Upper lobe of left lung (tissue), 6 donors: ENCODE results near the gene CDKL1. TPM values are rescaled to one million over a fixed set of nuclear protein-coding genes. Genes with fewer than 3 reads are reported as not detected.

Source experiments
- ATAC-seq, 2 donors: fragments of 200-7000 bp; cut with Tn5 transposase; one replicate each; pipeline ENCODE4 v1.9.1; 2022; ENCODE audit warnings: mild to moderate bottlenecking in 2 of 2, moderate library complexity in 2 of 2; ENCODE audit not compliant: low FRiP score in 2 of 2
- DNase-seq, 2 donors: peaks; one replicate each; pipeline ENCODE4 v3.0.0-alpha.2; 2019 to 2020
- H3K27ac ChIP-seq, 4 donors: fragments of 200-600 bp; sonication (generic); one replicate each; pipeline ENCODE4 v1.5.1; 2016 to 2019
- H3K27me3 ChIP-seq, 4 donors: fragments of 200-600 bp; sonication (generic); one replicate each; pipeline ENCODE4 v1.5.1; 2017 to 2019
- H3K36me3 ChIP-seq, 4 donors: fragments of 200-600 bp; sonication (generic); one replicate each; pipeline ENCODE4 v1.5.1; 2016 to 2019
- H3K4me1 ChIP-seq, 4 donors: fragments of 200-600 bp; sonication (generic); one replicate each; pipeline ENCODE4 v1.5.1; 2018 to 2019
- H3K4me3 ChIP-seq, 4 donors: fragments of 200-600 bp; sonication (generic); one replicate each; pipeline ENCODE4 v1.5.1; 2017 to 2019; ENCODE audit warnings: mild to moderate bottlenecking in 2 of 4, moderate library complexity in 1 of 4
- H3K9me3 ChIP-seq, 4 donors: fragments of 200-600 bp; sonication (generic); one replicate each; pipeline ENCODE4 v1.5.1; 2018 to 2019
- CTCF ChIP-seq, 6 experiments: fragments of 450-650 bp in 4 of 6; fragments of 200-600 bp in 2 of 6; sonication (generic) in 2 of 6; IDR thresholded peaks; one replicate each; pipeline ENCODE4 v1.5.1; 2016 to 2019; ENCODE audit warnings: antibody characterized with exemption in 6 of 6
- EP300 ChIP-seq, 4 donors: sonication (generic); formaldehyde crosslinking; IDR thresholded peaks; one replicate each; pipeline ENCODE4 v1.5.1; 2017; ENCODE audit warnings: antibody characterized with exemption in 4 of 4, control low read depth in 2 of 4
- POLR2A ChIP-seq, 4 donors: fragments of 450-650 bp; IDR thresholded peaks; one replicate each; pipeline ENCODE4 v1.5.1; 2016 to 2017; ENCODE audit warnings: antibody characterized with exemption in 4 of 4, mild to moderate bottlenecking in 2 of 4
- POLR2AphosphoS5 ChIP-seq, 2 donors: sonication (generic); formaldehyde crosslinking; IDR thresholded peaks; one replicate each; pipeline ENCODE4 v1.5.1; 2017; ENCODE audit warnings: antibody characterized with exemption in 2 of 2
- WGBS, 2 donors: methylation state at CpG; one replicate each; pipeline ENCODE4 v1.1.5; 2017 to 2018; 5-methylcytosine and 5-hydroxymethylcytosine counted together
- total RNA-seq, 6 donors: library from RNA; depleted of rRNA in 4 of 6; stranded (reverse); fragments of >200 nt in 4 of 6; gene quantifications; one replicate each; pipeline versions ENCODE4 v1.1.0 to v1.2.1, GENCODE V29; 2016 to 2021
- donor health status: DM: no; HTN: no; CAD: no; lungs with moderate emphysema.
- donor health status: DM: no; HTN: yes; CAD: no; lungs with severe emphysema.

Gene CDKL1
- total RNA-seq, 6 donors from 2014 or later, result 24.6 to 44.7 (median 30.1) TPM

GRCh38 chr14:50308363-50308915, 88.2 kb downstream of the CDKL1 start:
- Histone ChIP-seq H3K36me3 (no peaks in the 10 kb centered on the region), H3K4me1 (peaks cover 14 to 17% (median 15%) of the 10 kb centered on the region in 4 donors), H3K27ac (no peak overlapping the region), H3K27me3 (no peaks in the 10 kb centered on the region), H3K9me3 (no peaks in the 10 kb centered on the region), H3K4me3 (no peak overlapping the region)
- no peak for ATAC-seq
- no peak for TF ChIP-seq POLR2AphosphoS5 (IDR thresholded peaks at IDR 0.05)
- DNase-seq, result no peak
- WGBS, 2 donors, result 81 to 87% methylated on average over 4 of the region's 4 CpGs

- Histone ChIP-seq H3K27ac (no peak overlapping the region), H3K9me3 (no peaks in the 10 kb centered on the region), H3K27me3 (no peaks in the 10 kb centered on the region), H3K4me3 (no peak overlapping the region), H3K4me1 (peaks cover 0 to 4% (median 0%) of the 10 kb centered on the region in 4 donors), H3K36me3 (no peaks in the 10 kb centered on the region)
- ATAC-seq (peak; percentile 57 to 76), DNase-seq (peak in 1 of 2 donors; percentile 84)
- 62 to 71% methylated on average over 8 of the region's 8 CpGs for WGBS, 2 donors
- TF ChIP-seq POLR2A (IDR thresholded peaks at IDR 0.05), result no peak
- TF ChIP-seq POLR2AphosphoS5 (IDR thresholded peaks at IDR 0.05), result peak; percentile 33 to 38
- no peak for TF ChIP-seq CTCF (IDR thresholded peaks at IDR 0.05)
- TF ChIP-seq EP300 (IDR thresholded peaks at IDR 0.05), result no peak
These were observed 92.8 kb downstream of the CDKL1 start for GRCh38 chr14:50303744-50304471.

- Histone ChIP-seq H3K27me3 (no peaks in the 10 kb centered on the region), H3K27ac (no peak overlapping the region), H3K36me3 (no peaks in the 10 kb centered on the region), H3K4me1 (peaks cover 0 to 4% (median 0%) of the 10 kb centered on the region in 4 donors), H3K9me3 (no peaks in the 10 kb centered on the region), H3K4me3 (no peak overlapping the region)
- TF ChIP-seq CTCF (IDR thresholded peaks at IDR 0.05) (no peak), POLR2AphosphoS5 (IDR thresholded peaks at IDR 0.05) (no peak), POLR2A (IDR thresholded peaks at IDR 0.05) (no peak), EP300 (IDR thresholded peaks at IDR 0.05) (no peak)
- DNase-seq (no peak), ATAC-seq (no peak)
These were observed 94.8 kb downstream of the CDKL1 start for GRCh38 chr14:50301914-50302313.

GRCh38 chr14:50299585-50299984, 97.1 kb downstream of the CDKL1 start:
- H3K27ac ChIP-seq, result no peak overlapping the region
- no peak for TF ChIP-seq CTCF (IDR thresholded peaks at IDR 0.05)
- TF ChIP-seq POLR2AphosphoS5 (IDR thresholded peaks at IDR 0.05), result no peak
- TF ChIP-seq EP300 (IDR thresholded peaks at IDR 0.05), result no peak
- no peak for TF ChIP-seq POLR2A (IDR thresholded peaks at IDR 0.05)
- no peaks in the 10 kb centered on the region for H3K36me3 ChIP-seq
- ATAC-seq, result no peak
- WGBS, 2 donors, result 98 to 99% methylated on average over 2 of the region's 2 CpGs
- H3K9me3 ChIP-seq, result no peaks in the 10 kb centered on the region
- H3K4me1 ChIP-seq, result peaks cover 0 to 4% (median 0%) of the 10 kb centered on the region in 4 donors
- no peak overlapping the region for H3K4me3 ChIP-seq
- no peak for DNase-seq
- H3K27me3 ChIP-seq, result no peaks in the 10 kb centered on the region

- Histone ChIP-seq H3K36me3 (peaks cover 0 to 7% (median 0%) of the 10 kb centered on the region in 4 donors), H3K9me3 (no peaks in the 10 kb centered on the region), H3K27me3 (no peaks in the 10 kb centered on the region), H3K27ac (no peak overlapping the region), H3K4me3 (no peak overlapping the region), H3K4me1 (no peaks in the 10 kb centered on the region)
- WGBS, 2 donors, result 79 to 83% methylated on average over 5 of the region's 5 CpGs
- DNase-seq, result no peak
- ATAC-seq, result no peak
- TF ChIP-seq EP300 (IDR thresholded peaks at IDR 0.05) (no peak), POLR2AphosphoS5 (IDR thresholded peaks at IDR 0.05) (no peak), CTCF (IDR thresholded peaks at IDR 0.05) (no peak), POLR2A (IDR thresholded peaks at IDR 0.05) (no peak)
These were observed 106.4 kb downstream of the CDKL1 start for GRCh38 chr14:50290306-50290705.
